Effector CD4-positive, alpha-beta T cell (primary cell): ENCODE data around the gene NDUFS7.
A peak's percentile ranks its signal among the peaks of the same experiment; 100 is the strongest.

Source experiments
- DNase-seq: peaks from one replicate; pipeline ENCODE4 v3.0.0-alpha.2; 2020

NDUFS7 gene

GRCh38 chr19:1401138-1401888 lies 17.6 kb downstream of the NDUFS7 start, which contains the start of gene GAMT:
GAMT (minus strand) TSS chr19:1401542; CDS start chr19:1401476, 66 bp downstream.
- DNase-seq = peak; percentile 27

DNA sequence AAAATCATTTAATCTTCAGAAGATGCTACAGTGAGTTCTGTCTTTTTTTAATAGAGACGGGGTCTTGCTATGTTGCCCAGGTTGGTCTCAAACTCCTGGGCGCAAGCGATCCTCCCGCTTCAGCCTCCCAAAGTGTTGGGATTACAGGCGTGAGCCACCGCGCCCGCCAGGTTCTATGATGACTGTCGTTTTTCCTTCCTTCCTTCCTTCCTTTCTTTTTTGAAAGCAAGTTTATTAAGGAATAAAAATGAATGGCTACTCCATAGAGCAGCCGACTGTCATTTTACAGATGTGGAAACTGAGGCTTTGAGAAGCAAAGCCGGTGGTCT lies 18.1 kb downstream of the NDUFS7 start:
- no peak for DNase-seq

- no peak for DNase-seq
Observed at GRCh38 chr19:1402411-1403070, 18.8 kb downstream of the NDUFS7 start.

GRCh38 chr19:1406774-1407527 lies 23.2 kb downstream of the NDUFS7 start:
- DNase-seq = peak; percentile 98

GRCh38 chr19:1407528-1408299 lies 24.0 kb downstream of the NDUFS7 start, which contains the start of gene DAZAP1:
DAZAP1 (plus strand) TSS chr19:1407586; CDS start chr19:1407774, 188 bp downstream.
- DNase-seq = peak; percentile 36

- DNase-seq = peak; percentile 48
Observed at GRCh38 chr19:1408300-1409203, 24.8 kb downstream of the NDUFS7 start.

DNA sequence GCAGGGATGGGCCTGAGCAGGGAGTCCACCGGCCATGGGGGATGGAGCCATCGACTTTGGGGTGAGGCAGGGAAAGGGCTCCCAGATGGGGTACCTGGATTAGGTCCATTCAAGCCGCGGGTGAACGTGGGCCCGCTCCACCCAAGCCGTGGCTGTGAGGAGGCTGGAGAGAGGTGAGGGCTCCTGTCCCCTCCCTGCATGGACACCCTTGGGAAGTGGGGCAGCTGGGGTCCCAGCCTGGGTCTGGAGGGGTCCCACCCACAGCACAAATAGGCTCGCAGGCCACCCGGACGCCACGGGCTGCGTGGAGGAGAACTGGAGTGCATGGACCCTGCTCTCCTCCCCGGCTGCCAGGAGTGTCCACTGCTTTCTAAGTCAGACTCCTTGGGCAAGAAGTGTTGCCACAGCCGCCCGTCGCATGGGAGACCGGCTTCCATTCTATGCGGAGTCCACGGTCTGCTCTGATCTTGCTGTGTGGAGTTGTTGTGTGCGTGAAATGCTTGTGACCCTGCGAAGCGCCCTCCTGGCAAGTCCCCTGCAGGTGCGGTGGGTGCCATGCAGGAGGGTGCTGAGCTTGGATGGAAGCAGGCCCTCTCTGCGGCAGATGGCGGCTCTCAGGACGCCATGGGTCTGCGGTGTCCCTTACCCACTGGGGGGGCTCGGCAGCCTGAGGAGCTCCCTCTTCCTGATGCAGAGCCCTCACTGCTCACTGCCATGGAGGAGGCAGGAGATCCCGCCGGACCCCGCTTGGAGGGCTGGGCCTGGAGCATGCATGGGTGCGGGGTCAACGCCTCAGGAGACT lies 25.7 kb downstream of the NDUFS7 start:
- no peak for DNase-seq

DNA sequence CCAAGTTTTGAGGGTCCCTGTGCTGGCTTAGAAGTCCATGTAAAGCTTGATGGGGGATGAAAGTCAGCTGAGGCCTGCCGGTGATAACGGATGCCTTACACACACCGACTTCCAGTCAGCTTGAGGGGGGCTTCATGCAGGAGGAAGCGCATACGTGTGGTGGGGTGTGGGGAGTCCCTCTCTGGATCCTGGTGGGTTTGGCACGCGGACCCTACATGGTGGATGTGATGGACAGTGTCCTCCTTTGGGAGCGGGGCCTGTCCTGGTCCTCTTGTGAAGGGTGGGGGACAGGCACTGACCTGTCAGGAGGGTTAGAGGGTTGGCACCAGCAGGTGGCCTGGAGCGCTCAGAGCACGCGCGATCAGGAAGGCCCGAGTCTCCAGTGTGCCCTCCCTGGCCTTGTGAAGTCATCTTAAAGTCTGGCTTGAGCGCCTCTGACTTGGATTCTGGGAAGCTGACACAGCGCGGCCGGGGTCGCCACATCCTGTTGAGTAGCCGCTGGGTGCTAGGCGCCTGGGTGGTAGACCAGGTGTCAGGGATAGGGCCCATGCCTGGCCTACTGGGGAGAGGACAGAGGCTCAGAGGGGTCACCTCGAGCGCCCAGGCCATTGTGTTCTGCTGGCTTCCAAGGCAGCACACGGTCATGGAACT lies 26.6 kb downstream of the NDUFS7 start:
- no peak for DNase-seq

- no peak for DNase-seq
Observed at GRCh38 chr19:1410789-1411188, 27.1 kb downstream of the NDUFS7 start.

DNA sequence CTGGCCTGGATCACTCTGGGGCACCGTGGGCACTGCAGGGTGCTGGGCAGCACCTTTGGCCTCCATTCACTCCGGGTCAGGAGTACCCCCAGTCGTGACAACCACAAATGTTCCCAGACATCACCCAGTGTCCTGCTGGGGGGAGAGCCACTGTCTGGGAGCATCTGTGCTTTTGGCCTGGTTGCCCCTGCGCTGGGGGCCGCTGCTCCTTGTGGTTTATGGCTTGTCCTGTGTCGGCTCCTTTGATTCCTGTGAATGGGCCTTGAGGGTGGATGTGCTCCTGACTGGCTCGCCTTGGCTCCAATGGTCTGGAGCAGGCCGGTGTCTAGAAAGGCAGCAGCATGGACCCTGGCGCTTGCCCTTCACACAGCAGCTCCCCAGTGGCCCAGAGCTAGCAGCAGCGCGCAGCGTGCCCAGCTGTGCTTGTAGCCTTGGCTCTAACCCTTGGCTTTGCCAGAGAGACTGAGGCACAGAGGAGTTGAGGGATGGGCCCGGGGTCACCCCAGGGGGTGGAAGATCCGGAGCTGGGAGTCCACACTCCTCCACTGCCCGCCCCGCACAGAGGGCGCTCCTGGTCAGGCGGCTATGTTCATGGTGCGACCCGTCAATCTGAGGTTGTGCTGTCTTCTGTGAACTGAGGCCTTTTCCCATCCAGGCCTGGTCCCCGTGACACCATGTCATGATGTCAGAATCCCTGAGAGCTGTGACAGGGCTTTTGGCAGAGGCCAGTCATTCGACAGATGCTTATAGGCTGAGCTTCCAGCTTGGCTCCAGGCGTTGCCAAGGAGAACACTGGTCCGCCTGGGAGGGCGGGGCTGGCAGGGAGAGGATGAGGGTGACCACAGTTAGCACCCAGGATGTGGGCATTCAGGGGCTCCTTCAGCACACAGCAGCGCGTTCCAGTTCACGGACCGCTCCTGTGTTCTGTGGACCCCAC lies 27.8 kb downstream of the NDUFS7 start:
- DNase-seq = no peak

- no peak for DNase-seq
Observed at GRCh38 chr19:1412323-1412923, 28.7 kb downstream of the NDUFS7 start.

GRCh38 chr19:1412995-1413800 lies 29.5 kb downstream of the NDUFS7 start:
- no peak for DNase-seq

DNA sequence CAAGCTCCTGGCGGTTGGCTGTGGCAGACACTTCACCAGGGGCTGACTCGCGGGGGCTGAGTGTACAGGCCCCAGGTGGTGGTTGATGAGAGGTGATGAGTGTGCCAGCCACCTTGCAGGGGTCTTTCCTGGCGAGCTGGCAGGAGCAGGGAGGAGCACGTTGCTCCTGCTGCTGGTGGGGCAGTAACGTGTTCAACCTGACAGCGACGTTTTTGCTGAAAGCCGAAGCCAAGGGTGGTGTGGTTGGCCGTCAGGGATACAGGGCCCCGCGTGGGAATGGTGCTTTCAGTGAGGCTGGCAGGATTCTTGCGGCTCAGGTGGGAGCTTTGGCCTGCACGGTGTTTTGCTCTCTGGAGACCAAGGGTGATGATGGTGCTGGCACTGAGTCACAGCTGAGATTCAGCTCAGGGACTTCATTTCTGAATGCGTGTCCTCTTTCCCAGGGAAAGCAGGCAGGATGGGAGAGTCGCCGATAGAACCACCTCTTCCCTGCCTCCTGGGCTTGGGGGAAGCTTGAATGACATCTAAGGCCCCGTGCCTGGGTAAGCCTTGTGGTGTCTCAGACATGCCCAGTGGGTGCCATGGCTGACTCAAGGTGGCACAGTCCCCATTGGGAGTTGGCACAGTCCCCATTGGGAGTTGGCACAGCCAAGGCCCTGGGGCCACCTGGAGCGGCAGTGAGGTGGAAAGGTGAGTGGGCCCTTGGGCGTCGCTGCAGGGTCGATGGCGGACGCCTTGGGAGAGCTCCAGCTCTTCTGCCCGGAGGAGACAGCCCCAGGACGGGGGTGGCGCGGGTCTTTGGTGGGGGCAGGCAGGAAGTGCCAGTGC lies 32.5 kb downstream of the NDUFS7 start:
- DNase-seq = no peak

DNA sequence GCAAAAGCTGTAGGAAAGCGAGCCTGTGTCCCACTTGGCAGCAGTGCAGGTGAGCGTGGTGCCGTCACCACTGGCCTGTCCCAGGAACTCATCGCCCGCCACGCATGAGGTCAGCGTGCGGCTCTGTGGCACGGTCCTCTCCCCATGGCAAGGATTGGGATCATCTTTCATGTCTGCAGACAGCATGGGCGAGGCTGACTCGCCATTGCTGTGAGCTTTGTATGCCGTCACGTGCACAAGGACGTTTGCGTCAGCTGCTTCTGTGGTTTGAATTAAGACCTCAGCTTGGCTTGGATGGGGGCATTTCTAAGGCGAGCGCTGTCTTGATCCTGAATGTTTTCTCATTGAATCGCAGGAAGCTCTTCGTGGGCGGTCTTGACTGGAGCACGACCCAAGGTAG lies 33.4 kb downstream of the NDUFS7 start:
- DNase-seq = no peak

DNA sequence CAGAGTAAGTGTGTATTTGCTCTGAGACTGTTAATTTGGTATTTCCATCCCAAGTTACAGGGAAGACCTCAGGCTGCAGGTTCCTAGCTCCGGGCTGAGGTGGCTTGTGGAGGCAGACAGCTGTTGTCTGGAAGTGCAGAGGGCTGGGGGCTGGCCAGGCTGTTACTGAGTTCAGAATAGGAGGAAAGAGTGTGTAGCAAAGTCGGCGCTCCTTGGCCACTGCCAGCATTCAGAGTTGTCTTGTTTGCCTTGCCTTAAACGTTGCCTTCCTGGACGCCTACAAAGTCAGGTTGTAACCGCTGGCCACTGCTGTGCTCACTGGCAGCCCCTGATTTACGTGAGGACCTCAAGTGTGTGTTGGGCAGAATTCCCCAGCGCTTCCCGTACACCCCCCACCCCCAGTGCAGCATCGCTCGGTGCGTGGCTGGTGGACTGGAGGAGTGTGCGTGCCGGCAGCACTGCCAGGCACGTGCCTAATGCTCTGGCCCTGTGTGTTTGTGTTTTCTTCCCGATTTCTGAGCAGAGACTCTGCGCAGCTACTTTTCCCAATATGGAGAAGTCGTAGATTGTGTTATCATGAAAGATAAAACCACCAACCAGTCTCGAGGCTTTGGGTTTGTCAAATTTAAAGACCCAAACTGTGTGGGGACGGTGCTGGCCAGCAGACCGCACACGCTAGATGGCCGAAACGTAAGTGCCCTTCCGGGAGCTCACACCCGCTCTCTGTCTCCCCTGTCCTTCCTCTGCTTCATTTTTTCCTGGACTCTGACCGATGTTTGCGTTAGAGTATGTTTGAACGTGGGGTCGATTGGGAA lies 34.2 kb downstream of the NDUFS7 start:
- DNase-seq = no peak

- DNase-seq = no peak
Observed at GRCh38 chr19:1418496-1418775, 34.7 kb downstream of the NDUFS7 start.
